ENCODE data around the gene KIAA1217.

GRCh38 chr10:24209946-24210491 lies 1.1 kb downstream of the KIAA1217 start:
- TF ChIP-seq, protein P1, sequence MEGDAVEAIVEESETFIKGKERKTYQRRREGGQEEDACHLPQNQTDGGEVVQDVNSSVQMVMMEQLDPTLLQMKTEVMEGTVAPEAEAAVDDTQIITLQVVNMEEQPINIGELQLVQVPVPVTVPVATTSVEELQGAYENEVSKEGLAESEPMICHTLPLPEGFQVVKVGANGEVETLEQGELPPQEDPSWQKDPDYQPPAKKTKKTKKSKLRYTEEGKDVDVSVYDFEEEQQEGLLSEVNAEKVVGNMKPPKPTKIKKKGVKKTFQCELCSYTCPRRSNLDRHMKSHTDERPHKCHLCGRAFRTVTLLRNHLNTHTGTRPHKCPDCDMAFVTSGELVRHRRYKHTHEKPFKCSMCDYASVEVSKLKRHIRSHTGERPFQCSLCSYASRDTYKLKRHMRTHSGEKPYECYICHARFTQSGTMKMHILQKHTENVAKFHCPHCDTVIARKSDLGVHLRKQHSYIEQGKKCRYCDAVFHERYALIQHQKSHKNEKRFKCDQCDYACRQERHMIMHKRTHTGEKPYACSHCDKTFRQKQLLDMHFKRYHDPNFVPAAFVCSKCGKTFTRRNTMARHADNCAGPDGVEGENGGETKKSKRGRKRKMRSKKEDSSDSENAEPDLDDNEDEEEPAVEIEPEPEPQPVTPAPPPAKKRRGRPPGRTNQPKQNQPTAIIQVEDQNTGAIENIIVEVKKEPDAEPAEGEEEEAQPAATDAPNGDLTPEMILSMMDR (conservative IDR thresholded peaks at IDR 0.05; ENCODE audit: low read depth, low read length), result no peak
- TF ChIP-seq RFX5 (IDR thresholded peaks at IDR 0.05; ENCODE audit: low read depth, low read length), result no peak
- no peak for TF ChIP-seq NFE2L2 (IDR thresholded peaks at IDR 0.05; ENCODE audit: low read depth, low read length)
- no peak for TF ChIP-seq POLR2A (IDR thresholded peaks at IDR 0.05; ENCODE audit: low read depth, low read length)
- TF ChIP-seq RAD21 (IDR thresholded peaks at IDR 0.05; ENCODE audit: low read length), result no peak
- TF ChIP-seq, protein P2, sequence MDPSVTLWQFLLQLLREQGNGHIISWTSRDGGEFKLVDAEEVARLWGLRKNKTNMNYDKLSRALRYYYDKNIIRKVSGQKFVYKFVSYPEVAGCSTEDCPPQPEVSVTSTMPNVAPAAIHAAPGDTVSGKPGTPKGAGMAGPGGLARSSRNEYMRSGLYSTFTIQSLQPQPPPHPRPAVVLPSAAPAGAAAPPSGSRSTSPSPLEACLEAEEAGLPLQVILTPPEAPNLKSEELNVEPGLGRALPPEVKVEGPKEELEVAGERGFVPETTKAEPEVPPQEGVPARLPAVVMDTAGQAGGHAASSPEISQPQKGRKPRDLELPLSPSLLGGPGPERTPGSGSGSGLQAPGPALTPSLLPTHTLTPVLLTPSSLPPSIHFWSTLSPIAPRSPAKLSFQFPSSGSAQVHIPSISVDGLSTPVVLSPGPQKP (IDR thresholded peaks at IDR 0.05; ENCODE audit: borderline replicate concordance, low read depth, low read length), result no peak
- no peak for TF ChIP-seq BHLHE40 (IDR thresholded peaks at IDR 0.05; ENCODE audit: low read depth, low read length)
- TF ChIP-seq MAFK (IDR thresholded peaks at IDR 0.05; ENCODE audit: low read depth, low read length), result peak; percentile 9; the same call in 1 of the 2 replicates
